GM12872 (cell line): ENCODE measurements around the gene ANTXR2.

Experiments used
- TF ChIP-seq, protein P1 (sequence below): IDR thresholded peaks from 3 replicates; pipeline ENCODE4 v1.5.1; 2011; ENCODE audit warnings: low read depth, mild to moderate bottlenecking, low read length, moderate library complexity; ENCODE audit not compliant: insufficient read depth

Gene ANTXR2

DNA sequence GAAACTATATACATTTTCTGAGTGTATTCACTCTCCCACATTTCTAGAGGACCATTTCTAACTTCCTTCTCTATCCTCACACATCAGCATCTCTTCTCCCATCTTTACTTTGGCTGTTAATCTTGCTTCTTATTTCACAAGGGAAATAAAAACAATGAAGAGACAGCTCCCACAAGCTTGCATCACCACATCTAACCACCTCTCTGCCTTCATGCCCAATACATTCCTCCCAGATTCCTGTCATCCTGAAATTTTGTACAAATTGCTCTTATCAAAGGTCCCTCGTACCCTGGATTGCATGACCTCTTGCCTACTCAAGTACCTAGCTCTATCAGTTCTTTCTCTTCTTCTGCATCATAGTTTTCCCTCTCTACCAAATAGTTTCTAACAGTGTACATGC, 215.2 kb downstream of the ANTXR2 start:
- TF ChIP-seq, protein P1, sequence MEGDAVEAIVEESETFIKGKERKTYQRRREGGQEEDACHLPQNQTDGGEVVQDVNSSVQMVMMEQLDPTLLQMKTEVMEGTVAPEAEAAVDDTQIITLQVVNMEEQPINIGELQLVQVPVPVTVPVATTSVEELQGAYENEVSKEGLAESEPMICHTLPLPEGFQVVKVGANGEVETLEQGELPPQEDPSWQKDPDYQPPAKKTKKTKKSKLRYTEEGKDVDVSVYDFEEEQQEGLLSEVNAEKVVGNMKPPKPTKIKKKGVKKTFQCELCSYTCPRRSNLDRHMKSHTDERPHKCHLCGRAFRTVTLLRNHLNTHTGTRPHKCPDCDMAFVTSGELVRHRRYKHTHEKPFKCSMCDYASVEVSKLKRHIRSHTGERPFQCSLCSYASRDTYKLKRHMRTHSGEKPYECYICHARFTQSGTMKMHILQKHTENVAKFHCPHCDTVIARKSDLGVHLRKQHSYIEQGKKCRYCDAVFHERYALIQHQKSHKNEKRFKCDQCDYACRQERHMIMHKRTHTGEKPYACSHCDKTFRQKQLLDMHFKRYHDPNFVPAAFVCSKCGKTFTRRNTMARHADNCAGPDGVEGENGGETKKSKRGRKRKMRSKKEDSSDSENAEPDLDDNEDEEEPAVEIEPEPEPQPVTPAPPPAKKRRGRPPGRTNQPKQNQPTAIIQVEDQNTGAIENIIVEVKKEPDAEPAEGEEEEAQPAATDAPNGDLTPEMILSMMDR, result no peak

DNA sequence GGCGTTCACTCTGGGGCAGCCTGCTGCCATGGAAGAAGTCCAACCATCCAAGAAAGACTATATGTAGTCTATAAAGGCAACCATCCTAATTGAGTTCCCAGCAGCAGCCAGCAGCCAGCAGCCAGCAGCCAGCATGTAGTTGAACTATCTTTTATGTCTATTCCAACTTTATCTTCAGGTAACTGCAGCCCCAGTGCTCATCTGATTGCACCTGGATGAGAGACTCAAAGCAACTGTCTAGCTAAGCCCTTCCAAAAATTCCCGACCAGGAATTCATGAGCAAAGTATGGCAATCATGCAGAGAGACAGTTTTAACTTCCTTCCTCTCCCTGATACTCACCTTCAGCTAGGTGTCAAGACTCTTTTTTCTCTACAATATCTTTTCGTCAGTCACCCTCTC, 216.8 kb downstream of the ANTXR2 start:
- TF ChIP-seq, protein P1, result no peak

DNA sequence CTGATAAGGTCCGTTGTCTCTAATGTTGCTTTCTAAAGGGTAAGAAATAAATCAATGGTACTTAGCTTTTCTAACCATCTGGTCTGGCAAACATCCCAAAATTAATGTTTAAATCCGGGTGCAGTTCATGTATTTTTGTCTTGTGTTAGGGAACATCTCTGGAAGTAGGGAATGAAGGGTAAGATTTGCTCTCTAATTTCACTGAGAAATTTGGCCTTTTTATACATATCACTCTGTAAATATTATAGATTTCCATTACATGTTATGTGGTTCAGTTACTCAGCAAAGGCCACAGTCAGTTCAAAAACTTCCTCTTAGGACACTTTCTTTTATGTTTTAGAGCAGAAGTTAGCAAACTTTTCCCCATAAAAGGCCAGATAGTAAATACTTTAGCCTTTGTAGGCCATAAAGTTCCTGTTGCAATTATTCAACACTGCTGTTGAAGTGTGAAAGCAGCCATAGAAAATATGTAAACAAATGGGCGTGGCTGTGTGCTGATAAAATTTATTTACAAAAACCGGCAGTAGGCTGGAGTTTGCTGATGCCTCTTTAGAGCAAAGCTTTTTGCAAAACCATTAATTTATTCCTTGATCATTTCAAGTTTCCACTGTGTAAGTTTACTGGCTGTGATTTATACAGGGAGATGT, 218.1 kb downstream of the ANTXR2 start:
- TF ChIP-seq, protein P1, result no peak

DNA sequence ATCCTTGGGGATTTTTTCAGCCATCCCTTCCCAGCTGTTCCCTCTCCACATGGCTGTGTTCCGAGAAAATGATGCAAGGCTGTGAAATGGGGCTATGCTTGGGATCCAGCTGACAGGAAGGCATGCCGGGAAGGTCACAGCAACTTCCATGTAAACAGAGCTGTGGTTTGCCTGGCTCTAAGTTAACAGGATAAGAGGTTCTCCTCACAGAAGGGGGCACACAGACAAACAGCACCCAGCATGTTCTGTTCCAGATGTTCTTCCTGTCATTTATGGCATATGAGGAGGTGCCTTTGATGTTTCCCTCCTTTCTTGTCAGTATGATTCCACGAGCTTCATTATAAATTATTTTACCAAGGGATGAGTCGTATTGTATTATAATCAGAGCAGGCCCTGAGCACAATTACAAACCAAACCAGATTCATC, 220.7 kb downstream of the ANTXR2 start:
- TF ChIP-seq, protein P1, result no peak

DNA sequence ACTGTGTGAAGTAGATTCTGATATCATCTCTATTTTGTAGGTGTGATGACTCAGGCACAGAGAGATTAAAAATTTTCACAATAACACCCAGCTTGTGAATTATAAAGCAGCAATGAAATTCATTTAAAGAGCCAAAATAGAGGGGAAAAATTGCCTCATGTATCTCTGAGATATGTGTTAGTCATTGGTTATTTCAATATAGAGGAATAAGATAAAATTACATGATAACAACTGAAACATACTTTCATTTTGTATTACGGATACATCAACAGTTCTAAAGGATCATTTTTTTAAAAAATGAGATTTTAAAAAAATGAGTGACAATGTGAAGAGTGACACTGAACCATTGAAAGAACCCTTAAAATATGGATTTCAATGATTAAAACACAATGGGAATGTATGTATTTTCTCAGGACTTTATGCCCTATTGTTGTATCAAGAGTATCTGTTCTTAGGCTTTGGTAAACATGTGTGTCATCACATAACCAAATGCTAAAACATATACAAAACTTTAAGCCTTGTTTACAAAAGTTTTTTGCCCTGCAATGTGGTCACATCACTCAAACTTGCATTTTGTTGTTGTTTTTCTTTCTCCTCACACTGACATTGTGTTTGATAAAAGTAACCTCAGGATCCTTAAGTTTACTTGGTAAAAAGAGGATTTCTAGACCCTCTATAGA, 221.3 kb downstream of the ANTXR2 start:
- TF ChIP-seq, protein P1, result no peak
